ENCODE results near the gene GBX2. TPM values are rescaled to one million over a fixed set of nuclear protein-coding genes. Genes with fewer than 3 reads are reported as not detected.

Gene GBX2
- total and polyA plus RNA-seq, 2 of the 8 experiments (the other 6 are each of a cell fraction or from before 2014, with no cell fraction given): 0.38 to 0.89 TPM

DNA sequence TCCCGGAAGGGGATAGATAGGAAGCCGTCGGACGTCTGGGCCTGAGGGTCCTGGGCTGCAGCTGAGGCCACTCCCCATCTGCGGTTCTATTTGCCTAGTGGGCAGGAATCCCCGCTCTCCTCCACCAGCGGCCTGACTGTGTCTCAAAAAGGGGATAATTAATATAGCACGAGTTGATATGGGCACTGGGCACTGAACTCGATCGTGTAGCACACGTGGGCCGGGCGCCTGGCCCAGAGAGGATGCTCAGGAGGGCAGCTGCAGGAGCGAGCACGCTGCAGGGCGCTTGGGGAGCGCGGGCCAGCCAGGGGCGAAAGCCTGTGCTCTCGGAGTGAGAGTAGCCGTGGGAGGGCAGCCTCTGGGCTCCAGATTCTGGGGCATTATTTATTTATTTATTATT lies 8.8 kb upstream of the GBX2 start:
- no peak overlapping the region for H4K91ac ChIP-seq (replicated peaks; ENCODE audit: insufficient read length, low read length)
- H3K56ac ChIP-seq (replicated peaks; ENCODE audit: insufficient read length, low read depth, low read length): no peak overlapping the region
- peaks cover 14 to 38% (median 19%) of the 10 kb centered on the region in 4 experiments for H3K4me1 ChIP-seq (replicated peaks in 1 of 4; ENCODE audit: control insufficient read depth in 3 of 4, insufficient read depth in 4 of 4, low read length in 3 of 4)
- H4K8ac ChIP-seq (ENCODE audit: extremely low read depth, insufficient read depth, low read length): no peak overlapping the region
- no peaks in the 10 kb centered on the region for H3K9me3 ChIP-seq (ENCODE audit: insufficient read depth in 2 of 2, low read depth in 1 of 2, low read length in 1 of 2)
- H3K14ac ChIP-seq (ENCODE audit: insufficient read length): no peak overlapping the region
- no peak overlapping the region for H3K4me3 ChIP-seq (ENCODE audit: extremely low read depth in 1 of 4, insufficient read depth in 2 of 4, low read depth in 3 of 4, low read length in 4 of 4)
- no peaks in the 10 kb centered on the region for H3K79me1 ChIP-seq (ENCODE audit: low read depth, low read length)
- H2BK120ac ChIP-seq (replicated peaks; ENCODE audit: low read depth, low read length): no peak overlapping the region
- no peak overlapping the region for H3K18ac ChIP-seq (ENCODE audit: extremely low read depth, low read length)
- H2AK5ac ChIP-seq (ENCODE audit: low read depth, low read length): no peak overlapping the region
- H3K9ac ChIP-seq (replicated peaks in 1 of 4; ENCODE audit: extremely low read depth in 1 of 4, low read depth in 3 of 4, low read length in 3 of 4): no peak overlapping the region
- no peak overlapping the region; a peak in 1 of 4 replicates for H3K4me2 ChIP-seq (ENCODE audit: insufficient read depth in 1 of 2, low read depth in 2 of 2, low read length in 2 of 2)
- no peak overlapping the region for H2BK20ac ChIP-seq (ENCODE audit: low read length)
- H3K36me3 ChIP-seq (ENCODE audit: control insufficient read depth in 2 of 4, insufficient read depth in 4 of 4, low read length in 3 of 4): peaks cover 0 to 2% (median 0%) of the 10 kb centered on the region in 4 experiments; a peak in 1 of 8 replicates
- H3K27ac ChIP-seq (ENCODE audit: low read depth, low read length): no peak overlapping the region
- POLR2A ChIA-PET (ENCODE audit: partially characterized antibody): interaction anchor here (1.7 to 1.8 kb wide), 2 partner anchors 8 to 19 kb away, joined by 6 to 7 read pairs; partner anchors contain the start of gene GBX2
- 77% methylated on average over 21 of the region's 21 CpGs; no CpG with 5 or more reads in 1 of the 2 experiments for WGBS, 2 experiments (ENCODE audit: extremely low coverage in 1 of 2, insufficient coverage in 1 of 2, insufficient read length in 1 of 2, insufficient replicate concordance in 2 of 2, low coverage in 1 of 2, low lambda C conversion rate in 2 of 2, missing lambda C conversion rate in 1 of 2)
- no peak overlapping the region for H3K23ac ChIP-seq (ENCODE audit: insufficient read length)
- H2AFZ ChIP-seq (ENCODE audit: low read length): no peak overlapping the region
- no peak overlapping the region for H2BK15ac ChIP-seq (ENCODE audit: low read length)
- no peak overlapping the region for H2BK12ac ChIP-seq (ENCODE audit: low read depth, low read length)
- peaks cover 8% of the 10 kb centered on the region; the same call in 1 of the 2 replicates for H3K23me2 ChIP-seq (ENCODE audit: low read depth, low read length)
- peaks cover 11 to 14% of the 10 kb centered on the region in 2 experiments for H4K20me1 ChIP-seq (replicated peaks in 1 of 2; ENCODE audit: control insufficient read depth in 1 of 2, insufficient read depth in 2 of 2, low read length in 2 of 2)
- FAIRE-seq: no peak
- H3K4ac ChIP-seq (replicated peaks; ENCODE audit: insufficient read length, low read depth, low read length): no peak overlapping the region
- H2BK5ac ChIP-seq (ENCODE audit: low read depth, low read length): no peak overlapping the region
- TF ChIP-seq TCF12 (IDR thresholded peaks at IDR 0.05; ENCODE audit: low read depth, low read length): no peak
- no peak for TF ChIP-seq MAX (IDR thresholded peaks at IDR 0.05)
- no peak for TF ChIP-seq SRF (IDR thresholded peaks at IDR 0.05; ENCODE audit: low read depth, low read length)
- no peak for DNase-seq (ENCODE audit: low read depth in 1 of 2, low spot score in 2 of 2)
- H3K27me3 ChIP-seq (replicated peaks in 1 of 4; ENCODE audit: control insufficient read depth in 3 of 4, extremely low read depth in 1 of 4, insufficient read depth in 3 of 4, low read length in 3 of 4): peaks cover 53 to 79% (median 71%) of the 10 kb centered on the region in 4 experiments
- H3K79me2 ChIP-seq (ENCODE audit: control insufficient read depth in 1 of 2, insufficient read depth in 2 of 2, low read length in 2 of 2): no peaks in the 10 kb centered on the region
- no peak overlapping the region for H4K5ac ChIP-seq (ENCODE audit: insufficient read length, low read depth, low read length)
- CTCF ChIA-PET (ENCODE audit: partially characterized antibody): interaction anchor here (0.7 to 9.4 kb wide), 56 partner anchors 8 to 1046 kb away, joined by 3 to 87 read pairs (median 5); partner anchors contain the start of gene GBX2

All from H1 (cell line).